Body of pancreas (tissue), 4 donors: ENCODE measurements around the gene AUTS2.

Experiments used
- POLR2A ChIP-seq, 3 donors: fragments of 450-650 bp; IDR thresholded peaks; one replicate each; pipeline ENCODE4 v1.6.1; 2016; ENCODE audit warnings: antibody characterized with exemption in 3 of 3, mild to moderate bottlenecking in 2 of 3
- TF ChIP-seq, protein P1 (sequence below), 7 experiments: fragments of 450-650 bp in 4 of 7; fragments of 200-600 bp in 3 of 7; sonication (generic) in 3 of 7; IDR thresholded peaks; one replicate each; pipeline ENCODE4 v1.5.1; 2016 to 2019; ENCODE audit warnings: antibody characterized with exemption in 7 of 7

DNA sequence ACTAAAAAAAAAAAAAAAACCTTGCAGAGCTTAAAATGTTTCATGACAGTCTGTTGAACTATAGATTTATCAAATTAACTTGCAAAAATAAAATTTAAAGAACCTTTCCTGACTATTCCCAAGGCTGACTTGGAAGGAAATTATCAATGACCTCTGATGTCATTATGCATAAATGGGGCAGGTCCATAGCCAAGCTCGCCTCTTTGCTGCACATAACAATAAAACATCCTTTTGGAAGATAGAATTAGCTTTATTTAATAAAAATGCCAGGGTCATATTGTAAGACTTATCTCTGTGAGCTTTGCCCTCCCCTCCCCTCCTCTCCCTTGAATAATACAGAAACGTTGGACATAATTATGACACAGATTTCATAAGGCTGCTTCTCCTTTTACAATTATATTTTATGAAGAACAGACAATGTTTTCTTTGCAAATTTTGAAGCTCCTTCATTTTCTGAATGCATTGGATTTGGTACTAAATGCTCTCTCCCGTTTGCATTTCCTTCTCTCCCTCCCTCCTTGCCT, 444.8 kb downstream of the AUTS2 start:
- TF ChIP-seq, protein P1, sequence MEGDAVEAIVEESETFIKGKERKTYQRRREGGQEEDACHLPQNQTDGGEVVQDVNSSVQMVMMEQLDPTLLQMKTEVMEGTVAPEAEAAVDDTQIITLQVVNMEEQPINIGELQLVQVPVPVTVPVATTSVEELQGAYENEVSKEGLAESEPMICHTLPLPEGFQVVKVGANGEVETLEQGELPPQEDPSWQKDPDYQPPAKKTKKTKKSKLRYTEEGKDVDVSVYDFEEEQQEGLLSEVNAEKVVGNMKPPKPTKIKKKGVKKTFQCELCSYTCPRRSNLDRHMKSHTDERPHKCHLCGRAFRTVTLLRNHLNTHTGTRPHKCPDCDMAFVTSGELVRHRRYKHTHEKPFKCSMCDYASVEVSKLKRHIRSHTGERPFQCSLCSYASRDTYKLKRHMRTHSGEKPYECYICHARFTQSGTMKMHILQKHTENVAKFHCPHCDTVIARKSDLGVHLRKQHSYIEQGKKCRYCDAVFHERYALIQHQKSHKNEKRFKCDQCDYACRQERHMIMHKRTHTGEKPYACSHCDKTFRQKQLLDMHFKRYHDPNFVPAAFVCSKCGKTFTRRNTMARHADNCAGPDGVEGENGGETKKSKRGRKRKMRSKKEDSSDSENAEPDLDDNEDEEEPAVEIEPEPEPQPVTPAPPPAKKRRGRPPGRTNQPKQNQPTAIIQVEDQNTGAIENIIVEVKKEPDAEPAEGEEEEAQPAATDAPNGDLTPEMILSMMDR (IDR thresholded peaks at IDR 0.05), result no peak
- no peak for TF ChIP-seq POLR2A (IDR thresholded peaks at IDR 0.05)
